HG03095 (cell line): ENCODE measurements around the gene MTMR2.
"Not testable (repeated sequence)": the region's sequence is repeated elsewhere in the genome, so short reads cannot be mapped to it uniquely, and the experiment has no call there.

Experiments used
- ATAC-seq: cut with Tn5 transposase; IDR thresholded peaks from one replicate; pipeline ENCODE4 v1.9.1; 2021; ENCODE audit warnings: moderate library complexity; ENCODE audit not compliant: unreplicated experiment

Gene MTMR2

DNA sequence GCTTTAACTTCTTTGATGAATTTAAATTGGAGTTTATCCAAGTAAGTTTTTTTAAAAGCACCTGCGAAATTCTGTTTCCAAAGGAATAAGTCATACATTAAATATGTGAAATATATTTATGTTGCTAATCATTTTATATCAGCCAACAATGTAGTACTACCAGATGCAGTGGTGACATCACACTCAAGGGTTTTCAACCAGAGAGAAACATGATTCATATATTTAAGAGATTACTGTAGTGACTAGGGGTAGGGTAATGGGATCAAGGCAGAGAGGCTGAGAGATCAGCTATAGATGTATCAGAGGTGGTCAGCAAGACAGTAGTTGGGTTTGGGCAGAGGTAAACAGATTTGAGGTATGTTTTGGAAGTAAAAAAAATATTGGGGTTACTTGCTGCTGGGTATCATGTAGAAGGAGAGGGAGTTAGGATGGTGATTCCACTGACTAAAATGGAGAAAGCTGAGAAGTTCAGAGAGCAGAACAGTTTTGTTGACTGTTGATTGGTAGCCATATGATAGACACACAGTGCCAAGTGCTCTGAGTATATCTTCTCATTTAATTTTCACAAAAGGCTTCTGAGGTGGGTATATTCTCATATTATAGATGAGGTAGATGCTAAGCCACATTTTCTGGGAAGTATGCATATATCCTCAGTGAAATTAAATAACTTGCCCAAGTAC lies 94.2 kb downstream of the MTMR2 start:
- no peak for ATAC-seq

DNA sequence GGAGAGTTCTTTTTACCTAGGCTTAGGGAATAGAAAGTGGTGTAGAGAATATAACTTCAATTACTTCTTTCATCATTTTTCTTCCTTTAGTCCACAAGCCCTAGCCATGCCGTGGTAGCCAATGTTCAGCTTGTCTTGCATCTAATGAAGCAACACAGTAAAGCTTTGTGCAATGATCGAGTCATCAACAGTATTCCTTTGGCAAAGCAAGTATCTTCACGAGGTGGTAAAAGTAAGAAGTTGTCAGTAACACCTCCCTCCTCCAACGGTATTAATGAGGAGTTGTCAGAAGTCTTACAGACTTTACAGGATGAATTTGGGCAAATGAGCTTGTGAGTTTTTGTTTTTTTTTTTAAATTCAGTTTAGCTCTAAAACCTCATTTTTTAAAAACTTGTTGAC lies 96.2 kb downstream of the MTMR2 start:
- no peak for ATAC-seq

DNA sequence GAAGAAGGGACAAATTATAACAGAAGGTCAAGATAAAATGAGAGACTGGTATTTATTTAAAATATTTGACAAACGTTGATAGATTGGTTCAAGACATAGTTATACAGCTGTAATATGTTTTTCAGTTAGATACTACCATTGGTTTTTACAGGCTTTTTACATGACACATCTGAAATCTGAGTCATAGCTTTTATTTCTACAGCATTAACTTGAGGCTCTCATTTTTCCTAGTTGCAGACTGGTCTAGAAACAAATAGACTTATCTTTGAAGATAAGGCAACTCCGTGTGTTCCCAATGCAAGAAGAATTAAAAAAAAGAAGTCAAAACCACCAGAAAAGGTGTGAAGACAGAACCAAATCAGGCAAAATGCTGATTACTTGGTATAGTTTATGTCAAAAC lies 102.3 kb downstream of the MTMR2 start:
- ATAC-seq, result no peak

DNA sequence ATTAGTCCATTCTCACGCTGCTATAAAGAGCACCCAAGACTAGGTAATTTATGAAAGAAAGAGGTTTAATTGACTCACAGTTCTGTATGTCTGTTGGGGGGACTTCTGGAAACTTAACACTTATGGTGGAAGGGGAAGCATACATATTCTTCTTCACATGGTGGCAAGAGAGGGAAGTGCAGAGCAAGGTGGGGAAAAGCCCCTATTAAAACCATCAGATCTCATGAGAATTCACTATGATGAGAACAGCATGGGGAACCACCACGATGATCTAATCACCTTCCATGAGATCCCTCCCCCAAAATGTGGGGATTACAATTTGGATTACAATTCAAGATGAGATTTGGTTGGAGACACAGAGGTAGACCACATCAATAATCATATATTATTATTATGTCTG lies 107.9 kb downstream of the MTMR2 start:
- no peak for ATAC-seq

DNA sequence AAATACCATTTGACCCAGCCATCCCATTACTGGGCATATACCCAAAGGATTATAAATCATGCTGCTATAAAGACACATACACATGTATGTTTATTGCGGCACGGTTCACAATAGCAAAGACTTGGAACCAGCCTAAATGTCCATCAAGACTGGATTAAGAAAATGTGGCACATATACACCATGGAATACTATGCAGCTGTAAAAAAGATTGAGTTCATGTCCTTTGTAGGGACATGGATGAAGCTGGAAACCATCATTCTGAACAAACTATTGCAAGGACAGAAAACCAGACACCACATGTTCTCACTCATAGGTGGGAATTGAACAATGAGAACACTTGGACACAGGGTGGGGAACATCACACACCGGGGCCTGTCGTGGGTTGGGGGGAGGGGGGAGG lies 112.9 kb downstream of the MTMR2 start:
- ATAC-seq, result not testable (repeated sequence)

DNA sequence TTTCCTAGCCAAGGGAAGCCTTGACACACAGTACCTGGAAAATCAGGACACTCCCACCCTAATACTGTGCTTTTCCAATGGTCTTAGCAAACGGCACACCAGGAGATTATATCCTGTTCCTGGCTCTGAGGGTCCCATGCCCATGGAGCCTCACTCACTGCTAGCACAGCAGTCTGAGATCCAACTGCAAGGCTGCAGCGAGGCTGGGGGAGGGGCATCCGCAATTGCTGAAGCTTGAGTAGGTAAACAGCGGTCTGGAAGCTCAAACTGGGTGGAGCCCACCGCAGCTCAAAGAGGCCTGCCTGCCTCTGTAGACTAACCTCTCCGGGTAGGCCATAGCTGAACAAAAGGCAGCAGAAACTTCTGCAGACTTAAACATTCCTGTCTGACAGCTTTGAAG lies 117.4 kb downstream of the MTMR2 start:
- ATAC-seq, result not testable (repeated sequence)

DNA sequence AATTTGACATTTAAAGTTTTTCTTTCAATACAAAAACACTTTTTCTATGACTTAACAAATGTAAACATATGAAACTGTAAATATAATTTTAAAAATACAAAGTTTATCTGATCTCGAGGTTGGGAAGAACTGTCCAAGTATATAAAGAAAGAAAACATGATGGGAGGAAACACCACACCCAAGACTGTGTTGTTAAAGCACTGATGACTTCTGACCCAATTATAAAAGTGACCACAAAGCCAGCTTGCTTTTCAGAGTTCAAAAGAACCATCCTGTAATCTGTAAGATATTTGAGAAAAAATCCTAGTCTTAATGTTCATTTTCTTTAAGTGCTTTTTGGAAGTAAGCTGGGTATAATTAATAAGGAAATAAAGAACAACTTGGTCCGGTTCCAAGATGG lies 118.0 kb downstream of the MTMR2 start:
- ATAC-seq, result no peak

DNA sequence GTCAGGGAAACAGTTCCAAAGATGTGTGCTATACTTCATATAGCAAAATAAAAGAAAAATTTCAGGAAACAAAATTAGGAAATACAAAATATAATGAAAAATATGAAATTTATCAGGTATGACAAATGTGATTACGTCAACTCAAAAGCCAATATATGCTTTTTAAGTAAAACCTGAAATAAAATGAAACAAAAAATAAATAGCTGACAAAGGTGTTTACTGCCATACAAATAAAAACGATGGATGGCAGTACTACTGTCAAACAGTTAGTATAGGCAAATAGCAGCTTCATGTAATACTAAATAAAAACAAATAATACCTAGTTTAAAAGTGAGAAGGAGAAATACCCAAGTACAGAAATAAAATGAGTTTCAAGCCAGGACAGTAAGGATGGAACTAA lies 119.9 kb downstream of the MTMR2 start:
- no peak for ATAC-seq

DNA sequence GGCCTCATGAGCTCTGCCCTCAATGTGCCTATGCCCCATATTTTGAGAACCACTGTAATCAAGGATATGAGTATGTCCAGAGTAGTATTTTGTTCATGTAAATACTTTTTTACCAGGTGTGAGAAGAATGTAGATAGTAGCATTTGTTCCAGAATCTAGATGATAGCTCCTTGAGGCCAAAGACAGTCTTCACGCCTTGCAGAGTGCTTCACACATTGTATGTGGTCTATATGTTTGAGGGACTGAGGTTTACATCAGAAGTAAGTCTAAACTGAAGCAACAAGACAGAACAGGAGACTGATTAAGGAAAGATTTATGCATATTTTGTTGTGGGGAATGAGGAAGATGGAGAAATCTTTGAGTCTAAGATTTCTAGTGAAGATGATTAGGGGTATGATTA lies 121.1 kb downstream of the MTMR2 start:
- ATAC-seq, result no peak

DNA sequence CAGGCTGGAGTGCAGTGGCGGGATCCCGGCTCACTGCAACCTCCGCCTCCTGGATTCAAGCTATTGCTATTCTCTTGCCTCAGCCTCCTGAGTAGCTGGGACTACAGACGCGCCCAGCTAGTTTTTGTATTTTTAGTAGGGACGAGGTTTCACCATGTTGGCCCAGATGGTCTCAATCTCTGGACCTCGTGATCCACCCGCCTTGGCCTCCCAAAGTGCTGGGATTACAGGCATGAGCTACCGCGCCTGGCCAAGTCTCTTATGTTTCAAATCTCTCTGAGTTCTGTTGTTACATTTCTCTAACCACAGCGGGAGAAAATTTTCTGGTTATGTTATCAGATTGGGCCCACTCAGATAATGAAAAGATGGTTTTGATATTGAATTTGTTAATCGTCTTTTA lies 123.5 kb downstream of the MTMR2 start:
- ATAC-seq, result no peak

DNA sequence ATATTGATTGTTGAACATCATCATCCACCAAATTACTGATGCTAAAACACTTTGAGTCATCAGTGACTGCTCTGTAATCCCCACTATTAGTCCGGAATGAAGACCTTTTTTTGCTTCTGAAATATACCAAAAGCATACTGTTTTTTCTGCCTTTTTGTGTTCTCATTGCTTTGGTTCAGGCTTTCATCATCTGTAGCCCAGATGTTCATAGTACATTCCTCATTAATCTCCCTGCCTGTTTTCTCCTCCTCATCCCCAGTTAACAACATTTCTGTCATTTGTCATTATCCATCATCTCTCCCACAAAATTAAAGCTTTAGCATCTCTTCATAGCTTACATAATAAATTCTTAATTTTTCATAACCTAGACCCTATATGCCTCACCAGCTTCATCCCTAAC lies 124.4 kb downstream of the MTMR2 start:
- no peak for ATAC-seq

DNA sequence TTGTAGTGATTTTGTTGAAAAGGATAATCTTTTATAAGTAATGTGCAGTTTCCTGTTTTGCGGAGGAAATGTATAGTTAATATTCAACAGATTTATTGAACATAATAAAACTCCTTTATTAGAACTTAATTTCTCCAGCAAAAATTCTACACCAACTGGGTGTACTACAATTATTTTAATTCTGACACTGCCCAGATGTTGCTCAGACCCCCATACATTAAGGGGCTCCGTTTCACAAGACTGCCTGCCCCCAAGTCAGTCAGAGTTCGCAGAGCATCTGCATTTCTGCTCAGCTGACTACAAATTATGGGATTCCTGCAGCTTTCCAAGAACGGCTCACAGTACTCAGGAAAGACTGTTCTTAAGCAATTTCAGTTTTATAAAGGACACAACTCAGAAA lies 127.4 kb downstream of the MTMR2 start:
- ATAC-seq, result no peak

DNA sequence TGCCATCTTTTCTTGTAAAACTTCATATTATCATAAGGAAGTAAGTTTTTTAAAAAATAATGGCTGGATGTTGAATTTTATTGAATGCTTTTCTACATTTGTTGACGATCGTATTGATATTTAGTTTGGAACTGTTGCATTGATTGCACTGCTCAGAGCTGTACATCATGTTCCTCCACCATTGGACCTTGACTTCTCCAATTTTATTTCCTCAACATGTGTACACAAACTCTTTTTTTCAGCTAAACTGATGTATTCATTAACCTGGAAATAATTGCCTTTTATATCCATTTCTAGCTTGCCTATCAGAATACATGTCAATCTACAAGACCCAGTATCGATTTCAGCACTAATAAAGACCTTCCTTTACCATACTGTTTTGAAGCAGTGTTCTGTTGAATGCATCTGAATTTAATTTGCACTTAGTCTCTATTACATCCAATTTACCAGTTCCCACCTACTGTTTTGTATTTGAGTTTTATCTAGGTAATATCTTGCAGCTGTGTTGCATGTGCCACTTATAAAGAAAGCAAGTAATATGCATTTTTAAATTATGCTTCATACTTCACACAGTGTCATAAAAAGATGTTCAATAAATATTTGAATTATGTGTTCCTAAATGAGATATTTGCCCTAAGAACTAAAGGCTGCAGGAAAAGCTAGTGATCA lies 128.1 kb downstream of the MTMR2 start:
- no peak for ATAC-seq

DNA sequence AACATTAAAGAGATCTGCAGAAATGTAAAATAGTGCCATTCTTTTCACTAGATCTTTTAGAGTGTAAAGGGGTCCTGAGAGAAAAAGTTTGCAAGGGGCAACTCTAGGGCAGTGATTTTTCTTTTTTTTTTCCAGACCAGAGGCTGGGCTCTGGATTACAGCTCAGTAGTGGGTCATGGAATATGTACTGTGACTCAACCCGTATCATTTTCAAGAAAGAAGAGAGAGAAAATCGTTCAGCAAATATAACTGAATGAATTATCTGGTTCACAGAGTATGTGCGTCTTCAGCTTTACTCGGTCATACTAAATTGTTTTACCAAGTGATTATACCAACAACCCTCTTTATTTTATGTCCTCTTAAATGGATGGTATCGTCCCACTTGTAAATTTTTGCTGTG lies 129.8 kb downstream of the MTMR2 start:
- no peak for ATAC-seq

DNA sequence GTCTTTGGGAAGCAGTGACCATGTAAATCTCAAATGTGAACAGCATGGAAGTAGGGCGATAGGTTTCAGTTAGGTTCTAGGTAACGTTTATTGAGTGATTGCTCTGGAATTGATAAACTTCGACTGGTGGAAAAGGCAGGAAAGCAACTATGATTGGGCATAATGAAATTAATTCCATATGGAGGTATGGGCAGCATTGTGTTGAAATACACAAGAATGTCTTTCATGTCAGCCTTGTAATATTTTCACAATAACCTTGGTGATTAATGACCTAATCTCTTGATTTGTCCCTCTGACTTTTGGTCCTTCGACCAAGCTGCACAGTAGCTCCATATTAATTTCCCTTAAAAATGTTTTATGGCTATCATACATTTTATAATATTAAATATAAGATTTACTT lies 130.8 kb downstream of the MTMR2 start:
- ATAC-seq, result no peak

DNA sequence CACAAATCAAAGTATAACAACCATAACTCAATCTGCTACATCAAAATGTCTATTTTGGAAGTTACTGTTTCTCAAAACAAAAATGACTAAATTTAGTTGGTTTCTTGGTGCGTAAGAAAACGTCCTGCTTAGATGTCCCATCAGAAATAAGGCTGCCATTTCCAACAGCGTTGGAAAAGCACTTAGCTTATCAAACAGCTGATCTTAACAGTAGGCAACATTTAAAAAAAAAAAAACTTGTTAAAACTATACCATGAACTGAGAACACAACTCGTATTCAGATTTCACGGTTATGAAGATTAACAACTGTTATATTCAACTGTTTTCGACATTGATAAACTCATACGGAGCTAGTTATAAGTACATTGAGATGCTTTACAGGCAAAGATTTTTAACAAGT lies 131.2 kb downstream of the MTMR2 start:
- no peak for ATAC-seq

DNA sequence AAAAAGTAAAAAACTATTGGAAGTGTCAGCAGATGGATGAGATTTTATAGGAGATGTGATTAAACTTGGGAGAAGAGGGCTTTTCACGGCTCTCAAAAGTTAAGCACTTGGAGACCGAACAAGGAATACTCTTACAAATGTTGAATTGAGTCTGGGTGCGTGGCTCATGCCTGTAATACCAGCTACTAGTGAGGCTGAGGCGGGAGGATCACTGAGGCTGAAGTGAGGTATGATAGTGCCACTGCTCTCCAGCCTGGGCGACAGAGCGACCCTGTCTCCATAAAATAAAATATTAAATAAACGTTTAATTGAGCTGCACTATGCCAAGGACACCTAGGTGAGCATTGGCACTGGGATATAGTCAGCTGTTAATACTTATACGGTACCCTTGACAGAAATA lies 131.7 kb downstream of the MTMR2 start:
- no peak for ATAC-seq

DNA sequence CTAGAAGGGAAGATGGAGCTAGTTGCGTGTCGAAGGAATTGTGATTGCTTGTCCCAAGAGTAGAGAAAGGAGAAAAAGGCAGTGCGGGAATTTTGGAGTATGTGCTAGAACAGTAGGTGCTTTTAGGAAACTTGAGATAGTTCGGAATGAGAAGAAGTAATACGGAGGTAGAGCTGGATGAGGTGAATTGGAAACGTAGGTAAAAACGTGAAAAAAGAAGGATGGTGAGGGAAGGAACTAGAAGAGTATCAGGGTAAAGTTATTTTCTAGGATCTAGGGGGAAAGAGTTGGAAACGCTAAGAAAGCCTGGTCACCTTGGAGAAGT lies 132.2 kb downstream of the MTMR2 start:
- no peak for ATAC-seq

DNA sequence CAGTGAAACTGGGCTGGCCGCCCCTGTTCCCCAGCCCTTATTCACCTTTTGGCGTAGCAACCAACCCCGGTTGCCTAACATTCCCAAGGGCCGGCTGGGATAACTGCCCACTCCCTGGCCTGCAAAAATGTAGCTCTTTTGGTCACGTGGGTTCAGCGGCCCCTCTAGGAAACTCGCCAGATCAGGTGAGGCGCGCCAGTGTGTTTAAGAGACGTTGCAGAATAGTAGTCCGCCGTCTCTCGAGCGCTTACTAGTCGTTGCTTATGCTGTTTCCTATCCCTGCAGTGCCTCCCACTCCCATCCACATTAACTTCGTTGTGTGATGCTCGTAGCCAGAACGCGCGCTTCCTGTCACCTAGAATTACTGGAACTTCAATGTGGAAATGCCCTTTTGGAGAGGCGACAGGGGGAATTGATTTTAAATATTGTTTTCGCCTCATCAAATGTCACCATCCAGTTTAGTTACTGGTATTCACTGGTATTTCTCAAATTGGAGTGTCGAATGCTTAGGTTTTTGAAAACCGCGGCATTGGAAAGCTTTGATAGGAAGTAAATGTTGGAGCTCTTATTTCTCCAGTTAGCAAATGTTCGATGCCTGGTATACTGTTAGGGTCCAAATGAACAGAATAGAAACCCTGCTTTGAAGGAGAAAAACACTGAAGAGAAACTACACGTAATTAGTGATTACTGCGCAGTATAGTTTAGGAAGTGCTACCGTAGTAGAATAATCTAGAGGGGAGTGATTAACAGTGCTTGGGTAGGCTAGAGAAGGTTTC lies 132.8 kb downstream of the MTMR2 start:
- no peak for ATAC-seq

DNA sequence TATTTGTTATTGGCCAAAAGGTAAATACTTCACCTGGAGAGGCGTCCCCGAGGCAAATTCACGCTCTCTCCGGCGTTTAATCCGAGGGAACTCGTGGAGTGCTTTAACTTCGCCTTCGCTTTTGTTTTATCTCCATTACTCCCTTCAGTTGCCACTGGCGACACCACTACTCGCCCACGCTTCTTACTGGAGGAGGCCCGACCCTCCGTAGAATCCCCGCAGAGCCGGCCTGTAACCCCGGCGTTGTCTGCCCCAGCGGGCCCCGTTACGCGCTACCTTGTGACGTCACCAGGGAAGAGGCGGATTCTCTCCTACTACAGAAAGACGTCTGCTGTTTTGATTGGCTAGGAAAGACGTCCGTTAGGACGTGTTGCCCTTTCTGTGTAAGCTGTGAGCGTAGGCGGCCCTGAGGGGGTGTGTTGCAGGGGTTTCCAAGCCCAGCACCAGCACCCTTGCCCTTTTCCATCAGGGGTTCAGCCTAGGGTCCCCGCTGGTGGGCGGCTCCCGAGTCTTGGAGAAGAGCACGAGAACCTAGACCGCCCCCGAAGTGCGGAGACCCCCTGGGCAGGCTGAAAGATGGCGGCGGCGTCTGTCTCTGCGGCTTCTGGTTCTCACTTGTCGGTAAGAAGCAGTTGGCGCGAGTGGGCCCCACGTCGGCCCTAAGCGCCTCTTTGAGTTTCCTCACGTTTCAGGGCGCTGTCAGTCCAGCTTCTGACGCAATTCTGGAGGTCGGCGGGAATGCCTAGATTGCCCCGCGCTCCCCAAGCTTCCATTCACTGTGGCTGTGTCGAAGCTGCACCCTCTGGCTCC lies 133.6 kb downstream of the MTMR2 start, which contains the start of gene CEP57:
TSS of gene CEP57 (plus strand) at position 376 of the 810 bp plus-strand sequence. CDS start at position 577, 201 bp downstream.
- ATAC-seq, result peak; percentile 61

DNA sequence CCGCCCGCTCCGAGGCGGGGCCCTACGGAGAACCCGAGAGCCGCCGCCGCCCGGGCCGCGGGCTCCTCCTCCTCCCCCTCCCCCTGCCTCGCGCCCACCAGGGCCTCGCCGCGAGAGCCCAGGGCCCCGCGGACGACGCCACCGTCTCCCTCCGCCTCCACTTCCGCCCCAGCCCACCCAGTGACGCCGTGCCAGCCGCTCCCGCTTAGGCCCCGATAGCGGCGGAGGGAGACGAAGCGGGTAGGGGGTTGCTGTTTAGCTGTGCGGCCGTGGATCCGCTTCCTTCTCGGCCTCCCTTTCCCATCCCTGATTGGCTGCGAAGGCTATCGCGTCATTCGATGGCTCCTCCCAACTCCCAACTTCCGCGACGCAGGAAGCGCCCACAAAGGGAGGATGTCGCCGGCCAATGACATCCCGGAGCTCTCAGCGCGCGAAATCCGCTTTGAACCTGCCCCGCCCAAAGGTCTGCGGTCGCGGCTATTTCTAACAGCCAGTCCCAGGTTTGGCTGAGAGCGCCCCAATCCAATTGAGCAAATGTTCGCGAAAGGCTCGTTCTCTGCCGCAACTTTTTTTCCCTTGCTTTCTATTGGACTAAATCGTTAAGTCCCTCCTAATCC lies 134.3 kb downstream of the MTMR2 start, which contains the start of gene FAM76B:
TSS of gene FAM76B (minus strand) at position 277 of the 617 bp plus-strand sequence. CDS start 304 bp downstream, outside the sequence.
- peak; percentile 72 for ATAC-seq
